ENCODE results near the gene NFASC.

The NFASC gene

GRCh38 chr1:205043866-205044265 is 173.2 kb downstream of the NFASC start:
- no peak for DNase-seq (ENCODE audit: low spot score)
- TF ChIP-seq CTCF (IDR thresholded peaks at IDR 0.05; ENCODE audit: extremely low read depth, missing control alignments), result no peak

DNA sequence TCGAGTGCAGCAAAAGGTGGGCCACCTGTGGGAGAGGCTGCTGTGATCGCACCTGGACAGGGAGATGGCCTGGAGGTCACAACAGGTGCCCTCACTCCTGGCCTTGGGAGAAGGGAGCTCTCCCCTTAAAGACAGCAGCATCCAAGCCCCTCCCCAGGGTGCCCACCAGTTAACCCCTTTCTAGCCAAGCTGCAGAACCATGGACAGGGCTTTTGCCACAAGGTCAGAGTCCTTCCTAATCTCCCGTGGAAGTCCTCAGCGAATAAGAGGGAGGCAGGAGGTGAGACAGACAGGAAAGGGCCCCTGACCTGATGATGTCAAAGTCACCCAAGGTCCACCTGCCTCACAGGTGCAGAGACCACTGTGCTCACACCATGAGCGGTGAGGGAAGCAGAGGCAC is 174.1 kb downstream of the NFASC start:
- DNase-seq (ENCODE audit: low spot score), result no peak

GRCh38 chr1:205045146-205045545 is 174.5 kb downstream of the NFASC start:
- DNase-seq (ENCODE audit: low spot score), result no peak
- TF ChIP-seq CTCF (IDR thresholded peaks at IDR 0.05; ENCODE audit: extremely low read depth, missing control alignments), result no peak

More for the DNA sequence above, 174.1 kb downstream of the NFASC start:
- no peak for TF ChIP-seq CTCF (IDR thresholded peaks at IDR 0.05; ENCODE audit: extremely low read depth, missing control alignments)

GRCh38 chr1:205046870-205047269 is 176.2 kb downstream of the NFASC start:
- TF ChIP-seq CTCF (IDR thresholded peaks at IDR 0.05; ENCODE audit: extremely low read depth, missing control alignments), result no peak
- no peak for DNase-seq (ENCODE audit: low spot score)

GRCh38 chr1:205047764-205048231 is 177.1 kb downstream of the NFASC start:
- DNase-seq (ENCODE audit: low spot score), result no peak
- TF ChIP-seq CTCF (IDR thresholded peaks at IDR 0.05; ENCODE audit: extremely low read depth, missing control alignments), result no peak

DNA sequence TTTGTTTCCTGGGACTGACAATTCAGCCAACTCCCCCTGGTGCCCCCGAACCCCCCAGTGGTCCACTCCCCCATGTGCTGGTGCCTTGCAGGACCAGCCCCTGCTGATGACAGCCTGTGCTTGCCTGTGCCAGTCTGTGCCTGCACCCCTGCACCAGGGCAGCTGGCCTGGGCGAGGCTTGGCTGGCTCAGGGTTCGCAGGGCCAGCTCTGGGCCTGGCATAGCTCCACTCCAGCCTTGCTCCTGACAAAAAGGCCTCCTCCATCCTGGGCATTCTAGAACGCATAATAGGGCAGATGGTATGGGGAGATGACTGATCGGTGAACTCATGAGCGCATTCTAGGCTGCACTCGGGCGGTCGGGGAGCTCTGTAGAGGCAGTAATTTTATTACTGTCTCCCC is 177.7 kb downstream of the NFASC start:
- TF ChIP-seq CTCF (IDR thresholded peaks at IDR 0.05; ENCODE audit: extremely low read depth, missing control alignments), result no peak
- no peak for DNase-seq (ENCODE audit: low spot score)

DNA sequence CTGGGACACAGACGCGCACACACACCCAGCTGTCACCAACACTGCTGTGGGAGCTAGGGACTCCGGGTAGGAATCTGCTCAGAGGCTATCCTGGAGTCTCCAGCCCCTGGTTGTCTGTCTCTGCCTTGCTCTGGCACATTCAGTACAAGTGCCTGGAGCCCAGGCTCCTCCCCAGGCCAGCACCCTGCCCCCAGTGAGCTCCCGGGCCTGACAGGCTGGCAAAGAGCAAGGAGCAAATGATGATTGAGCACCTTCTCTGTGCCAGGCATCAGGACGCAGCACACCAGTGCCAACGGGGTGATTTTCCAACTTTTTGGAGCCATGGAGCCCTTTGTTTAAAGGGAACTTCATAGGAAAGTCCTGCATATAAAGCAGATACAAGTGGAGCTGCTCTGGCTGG is 178.8 kb downstream of the NFASC start:
- DNase-seq (ENCODE audit: low spot score), result no peak
- no peak for TF ChIP-seq CTCF (IDR thresholded peaks at IDR 0.05; ENCODE audit: extremely low read depth, missing control alignments)

All from GM20000 (cell line).